ENCODE results near the gene RNFT2.
"Not testable (repeated sequence)": the region's sequence is repeated elsewhere in the genome, so short reads cannot be mapped to it uniquely, and the experiment has no call there.

Gene RNFT2

GRCh38 chr12:116742787-116743186, 4.7 kb downstream of the RNFT2 start:
- not testable (repeated sequence) for DNase-seq (ENCODE audit: low read depth in 2 of 2, low spot score in 1 of 2)

GRCh38 chr12:116744766-116745165, 6.7 kb downstream of the RNFT2 start:
- DNase-seq (ENCODE audit: low read depth in 2 of 2, low spot score in 1 of 2), result no peak

- no peak for DNase-seq (ENCODE audit: low read depth in 2 of 2, low spot score in 1 of 2)
Measured at GRCh38 chr12:116745554-116745953, 7.4 kb downstream of the RNFT2 start.

- DNase-seq (ENCODE audit: low read depth in 2 of 2, low spot score in 1 of 2), result no peak
Measured at GRCh38 chr12:116749884-116750283, 11.8 kb downstream of the RNFT2 start.

GRCh38 chr12:116750298-116750697, 12.2 kb downstream of the RNFT2 start:
- no peak for DNase-seq (ENCODE audit: low read depth in 2 of 2, low spot score in 1 of 2)

- not testable (repeated sequence) for DNase-seq (ENCODE audit: low read depth in 2 of 2, low spot score in 1 of 2)
Measured at GRCh38 chr12:116754097-116754496, 16.0 kb downstream of the RNFT2 start.

- not testable (repeated sequence) for DNase-seq (ENCODE audit: low read depth in 2 of 2, low spot score in 1 of 2)
Measured at GRCh38 chr12:116754783-116755182, 16.7 kb downstream of the RNFT2 start.

- DNase-seq (ENCODE audit: low read depth in 2 of 2, low spot score in 1 of 2), result no peak
Measured at GRCh38 chr12:116759783-116760621, 21.9 kb downstream of the RNFT2 start.

GRCh38 chr12:116760622-116761020, 22.5 kb downstream of the RNFT2 start:
- DNase-seq (ENCODE audit: low read depth in 2 of 2, low spot score in 1 of 2), result no peak

GRCh38 chr12:116761499-116761898, 23.4 kb downstream of the RNFT2 start:
- no peak for DNase-seq (ENCODE audit: low read depth in 2 of 2, low spot score in 1 of 2)

- no peak for DNase-seq (ENCODE audit: low read depth in 2 of 2, low spot score in 1 of 2)
Measured at GRCh38 chr12:116765271-116765670, 27.2 kb downstream of the RNFT2 start.

- DNase-seq (ENCODE audit: low read depth in 2 of 2, low spot score in 1 of 2), result no peak
Measured at GRCh38 chr12:116766285-116766684, 28.2 kb downstream of the RNFT2 start.

GRCh38 chr12:116766746-116767145, 28.6 kb downstream of the RNFT2 start:
- no peak for DNase-seq (ENCODE audit: low read depth in 2 of 2, low spot score in 1 of 2)

GRCh38 chr12:116771651-116772050, 33.5 kb downstream of the RNFT2 start:
- DNase-seq (ENCODE audit: low read depth in 2 of 2, low spot score in 1 of 2), result no peak

- DNase-seq (ENCODE audit: low read depth in 2 of 2, low spot score in 1 of 2), result no peak
Measured at GRCh38 chr12:116773276-116773731, 35.2 kb downstream of the RNFT2 start.

GRCh38 chr12:116774020-116774419, 35.9 kb downstream of the RNFT2 start:
- no peak for DNase-seq (ENCODE audit: low read depth in 2 of 2, low spot score in 1 of 2)

GRCh38 chr12:116777245-116777644, 39.1 kb downstream of the RNFT2 start:
- DNase-seq (ENCODE audit: low read depth in 2 of 2, low spot score in 1 of 2), result no peak

- no peak for DNase-seq (ENCODE audit: low read depth in 2 of 2, low spot score in 1 of 2)
Measured at GRCh38 chr12:116779597-116779996, 41.5 kb downstream of the RNFT2 start.

- no peak for DNase-seq (ENCODE audit: low read depth in 2 of 2, low spot score in 1 of 2)
Measured at GRCh38 chr12:116780942-116781341, 42.8 kb downstream of the RNFT2 start.

- DNase-seq (ENCODE audit: low read depth in 2 of 2, low spot score in 1 of 2), result no peak
Measured at GRCh38 chr12:116783525-116784237, 45.6 kb downstream of the RNFT2 start.

GRCh38 chr12:116784238-116784612, 46.1 kb downstream of the RNFT2 start:
- no peak for DNase-seq (ENCODE audit: low read depth in 2 of 2, low spot score in 1 of 2)

GRCh38 chr12:116789562-116789961, 51.4 kb downstream of the RNFT2 start:
- not testable (repeated sequence) for DNase-seq (ENCODE audit: low read depth in 2 of 2, low spot score in 1 of 2)

Measured in stimulated activated CD8-positive, alpha-beta memory T cell treated with anti-CD3 and anti-CD28 coated beads, Interleukin-4, amount 100 ng/mL, for 1 hour (primary cell).